ENCODE data around the gene GIPR. TPM values are rescaled to one million over a fixed set of nuclear protein-coding genes. Genes with fewer than 3 reads are reported as not detected.

Gene GIPR
- total and polyA plus RNA-seq, 2 experiments from 2014 or later = 0.42 to 1.2 TPM

DNA sequence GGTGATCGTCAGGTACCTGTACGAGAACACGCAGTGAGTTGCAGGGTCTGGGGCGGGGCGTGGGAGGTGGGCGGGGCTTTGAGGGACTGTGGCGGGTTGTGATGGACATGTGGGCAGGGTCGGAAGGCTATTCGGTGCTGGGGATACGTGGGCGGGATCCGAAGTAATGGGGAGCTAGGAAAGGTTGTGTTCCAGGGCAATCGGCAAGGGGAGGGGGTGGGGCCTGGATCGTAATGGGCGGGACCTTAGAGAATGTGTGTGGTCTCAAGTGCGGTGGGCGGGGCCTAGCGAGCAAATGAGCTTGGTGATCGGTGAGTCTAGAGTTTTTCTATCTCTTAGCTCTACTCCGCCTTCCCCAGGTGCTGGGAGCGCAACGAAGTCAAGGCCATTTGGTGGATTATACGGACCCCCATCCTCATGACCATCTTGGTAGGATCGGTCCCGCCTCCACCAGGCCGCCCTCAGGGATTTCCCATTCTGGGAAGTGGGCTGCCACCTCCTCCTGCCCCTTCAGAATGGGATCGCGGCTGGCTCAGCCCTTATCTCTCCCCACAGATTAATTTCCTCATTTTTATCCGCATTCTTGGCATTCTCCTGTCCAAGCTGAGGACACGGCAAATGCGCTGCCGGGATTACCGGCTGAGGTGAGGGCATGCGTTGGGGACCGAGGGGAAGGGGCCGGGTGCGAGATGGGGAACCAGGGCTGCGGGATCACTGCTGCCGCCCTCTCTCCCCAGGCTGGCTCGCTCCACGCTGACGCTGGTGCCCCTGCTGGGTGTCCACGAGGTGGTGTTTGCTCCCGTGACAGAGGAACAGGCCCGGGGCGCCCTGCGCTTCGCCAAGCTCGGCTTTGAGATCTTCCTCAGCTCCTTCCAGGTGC is 9.6 kb downstream of the GIPR start (continued):
- TF ChIP-seq EZH2 (IDR thresholded peaks at IDR 0.05; ENCODE audit: low read depth, unreplicated experiment) (no peak), ZNF114 (CRISPR knock-in tag; IDR thresholded peaks at IDR 0.05) (no peak)
- TF ChIP-seq, protein P1, sequence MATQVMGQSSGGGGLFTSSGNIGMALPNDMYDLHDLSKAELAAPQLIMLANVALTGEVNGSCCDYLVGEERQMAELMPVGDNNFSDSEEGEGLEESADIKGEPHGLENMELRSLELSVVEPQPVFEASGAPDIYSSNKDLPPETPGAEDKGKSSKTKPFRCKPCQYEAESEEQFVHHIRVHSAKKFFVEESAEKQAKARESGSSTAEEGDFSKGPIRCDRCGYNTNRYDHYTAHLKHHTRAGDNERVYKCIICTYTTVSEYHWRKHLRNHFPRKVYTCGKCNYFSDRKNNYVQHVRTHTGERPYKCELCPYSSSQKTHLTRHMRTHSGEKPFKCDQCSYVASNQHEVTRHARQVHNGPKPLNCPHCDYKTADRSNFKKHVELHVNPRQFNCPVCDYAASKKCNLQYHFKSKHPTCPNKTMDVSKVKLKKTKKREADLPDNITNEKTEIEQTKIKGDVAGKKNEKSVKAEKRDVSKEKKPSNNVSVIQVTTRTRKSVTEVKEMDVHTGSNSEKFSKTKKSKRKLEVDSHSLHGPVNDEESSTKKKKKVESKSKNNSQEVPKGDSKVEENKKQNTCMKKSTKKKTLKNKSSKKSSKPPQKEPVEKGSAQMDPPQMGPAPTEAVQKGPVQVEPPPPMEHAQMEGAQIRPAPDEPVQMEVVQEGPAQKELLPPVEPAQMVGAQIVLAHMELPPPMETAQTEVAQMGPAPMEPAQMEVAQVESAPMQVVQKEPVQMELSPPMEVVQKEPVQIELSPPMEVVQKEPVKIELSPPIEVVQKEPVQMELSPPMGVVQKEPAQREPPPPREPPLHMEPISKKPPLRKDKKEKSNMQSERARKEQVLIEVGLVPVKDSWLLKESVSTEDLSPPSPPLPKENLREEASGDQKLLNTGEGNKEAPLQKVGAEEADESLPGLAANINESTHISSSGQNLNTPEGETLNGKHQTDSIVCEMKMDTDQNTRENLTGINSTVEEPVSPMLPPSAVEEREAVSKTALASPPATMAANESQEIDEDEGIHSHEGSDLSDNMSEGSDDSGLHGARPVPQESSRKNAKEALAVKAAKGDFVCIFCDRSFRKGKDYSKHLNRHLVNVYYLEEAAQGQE (IDR thresholded peaks at IDR 0.05; ENCODE audit: unreplicated experiment) = no peak

DNA sequence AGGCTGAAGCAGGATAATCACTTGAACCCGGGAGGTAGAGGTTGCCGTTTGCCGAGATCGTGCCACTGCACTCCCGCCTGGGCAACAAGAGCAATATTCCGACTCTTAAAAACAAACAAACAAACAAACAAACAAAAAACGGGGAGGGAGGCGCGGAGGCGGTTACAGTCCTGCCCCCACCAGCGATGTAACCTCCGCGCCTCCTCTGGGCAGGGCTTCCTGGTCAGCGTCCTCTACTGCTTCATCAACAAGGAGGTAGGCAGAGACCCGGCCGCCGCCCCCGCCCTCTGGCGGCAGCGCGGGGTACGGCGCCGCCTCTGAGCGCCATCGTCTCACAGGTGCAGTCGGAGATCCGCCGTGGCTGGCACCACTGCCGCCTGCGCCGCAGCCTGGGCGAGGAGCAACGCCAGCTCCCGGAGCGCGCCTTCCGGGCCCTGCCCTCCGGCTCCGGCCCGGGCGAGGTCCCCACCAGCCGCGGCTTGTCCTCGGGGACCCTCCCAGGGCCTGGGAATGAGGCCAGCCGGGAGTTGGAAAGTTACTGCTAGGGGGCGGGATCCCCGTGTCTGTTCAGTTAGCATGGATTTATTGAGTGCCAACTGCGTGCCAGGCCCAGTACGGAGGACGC is 13.5 kb downstream of the GIPR start:
- no peak overlapping the region for H3K27ac Mint-ChIP-seq

More for the DNA sequence above, 13.5 kb downstream of the GIPR start:
- peaks cover 24% of the 10 kb centered on the region for H3F3A ChIP-seq (replicated peaks; ENCODE audit: low read depth)
- H3K36me3 ChIP-seq (ENCODE audit: insufficient read depth) = 0 out of 2 replicates have a peak, but pooled peaks cover 4% of the 10 kb centered on the region
- DNase-seq (ENCODE audit: low spot score) (peak; percentile 83), ATAC-seq (peak; percentile 67)
- no peaks in the 10 kb centered on the region for H3K9me2 ChIP-seq (ENCODE audit: insufficient read depth)
- Mint-ChIP-seq H3K36me3 (ENCODE audit: low read depth) (peaks cover 23% of the 10 kb centered on the region), H3K4me3 (peak overlapping the region; percentile 68), H3K9me3 (no peaks in the 10 kb centered on the region; the same call in 2 of the 3 replicates), H3K27me3 (ENCODE audit: insufficient read depth, low read depth, poor library complexity) (peaks cover 35% of the 10 kb centered on the region), H3K4me1 (peaks cover 4% of the 10 kb centered on the region; the same call in 1 of the 3 replicates)
- H4K20me1 ChIP-seq (replicated peaks; ENCODE audit: insufficient read depth) = peaks cover 6% of the 10 kb centered on the region; the same call in 1 of the 2 replicates
- H3K4me2 ChIP-seq = peak overlapping the region; percentile 83
- H3K27ac ChIP-seq (ENCODE audit: low read depth) = no peak overlapping the region
- H2AFZ ChIP-seq = peak overlapping the region; percentile 87
- TF ChIP-seq, protein P2, sequence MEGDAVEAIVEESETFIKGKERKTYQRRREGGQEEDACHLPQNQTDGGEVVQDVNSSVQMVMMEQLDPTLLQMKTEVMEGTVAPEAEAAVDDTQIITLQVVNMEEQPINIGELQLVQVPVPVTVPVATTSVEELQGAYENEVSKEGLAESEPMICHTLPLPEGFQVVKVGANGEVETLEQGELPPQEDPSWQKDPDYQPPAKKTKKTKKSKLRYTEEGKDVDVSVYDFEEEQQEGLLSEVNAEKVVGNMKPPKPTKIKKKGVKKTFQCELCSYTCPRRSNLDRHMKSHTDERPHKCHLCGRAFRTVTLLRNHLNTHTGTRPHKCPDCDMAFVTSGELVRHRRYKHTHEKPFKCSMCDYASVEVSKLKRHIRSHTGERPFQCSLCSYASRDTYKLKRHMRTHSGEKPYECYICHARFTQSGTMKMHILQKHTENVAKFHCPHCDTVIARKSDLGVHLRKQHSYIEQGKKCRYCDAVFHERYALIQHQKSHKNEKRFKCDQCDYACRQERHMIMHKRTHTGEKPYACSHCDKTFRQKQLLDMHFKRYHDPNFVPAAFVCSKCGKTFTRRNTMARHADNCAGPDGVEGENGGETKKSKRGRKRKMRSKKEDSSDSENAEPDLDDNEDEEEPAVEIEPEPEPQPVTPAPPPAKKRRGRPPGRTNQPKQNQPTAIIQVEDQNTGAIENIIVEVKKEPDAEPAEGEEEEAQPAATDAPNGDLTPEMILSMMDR (conservative IDR thresholded peaks at IDR 0.05; ENCODE audit: low read depth in 2 of 2) = peak; percentile 77 to 87
- no peak for TF ChIP-seq EZH2phosphoT487 (IDR thresholded peaks at IDR 0.05; ENCODE audit: unreplicated experiment)
- H3K4me1 ChIP-seq (ENCODE audit: insufficient read depth) = peaks cover 8% of the 10 kb centered on the region; the same call in 1 of the 2 replicates
- H3K4me3 ChIP-seq = peak overlapping the region; percentile 51
- H3K27me3 ChIP-seq (ENCODE audit: insufficient read depth) = peaks cover 17% of the 10 kb centered on the region
- H3K79me2 ChIP-seq (replicated peaks; ENCODE audit: insufficient read depth) = no peaks in the 10 kb centered on the region

Measured in GM23338 (cell line).